Measurements from ENCODE around the gene ZGLP1.

- TF ChIP-seq POLR2AphosphoS5 (IDR thresholded peaks at IDR 0.05), result peak in 1 of 3 donors; percentile 47
- no peak for TF ChIP-seq POLR2A (IDR thresholded peaks at IDR 0.05)
Measured at GRCh38 chr19:10352764-10353671, 43.4 kb upstream of the ZGLP1 start.
